ENCODE measurements around the gene DDC. TPM values are rescaled to one million over a fixed set of nuclear protein-coding genes. Genes with fewer than 3 reads are reported as not detected.

The DDC gene
- total and polyA plus RNA-seq, 2 donors from 2014 or later = 7.8 to 257 TPM

DNA sequence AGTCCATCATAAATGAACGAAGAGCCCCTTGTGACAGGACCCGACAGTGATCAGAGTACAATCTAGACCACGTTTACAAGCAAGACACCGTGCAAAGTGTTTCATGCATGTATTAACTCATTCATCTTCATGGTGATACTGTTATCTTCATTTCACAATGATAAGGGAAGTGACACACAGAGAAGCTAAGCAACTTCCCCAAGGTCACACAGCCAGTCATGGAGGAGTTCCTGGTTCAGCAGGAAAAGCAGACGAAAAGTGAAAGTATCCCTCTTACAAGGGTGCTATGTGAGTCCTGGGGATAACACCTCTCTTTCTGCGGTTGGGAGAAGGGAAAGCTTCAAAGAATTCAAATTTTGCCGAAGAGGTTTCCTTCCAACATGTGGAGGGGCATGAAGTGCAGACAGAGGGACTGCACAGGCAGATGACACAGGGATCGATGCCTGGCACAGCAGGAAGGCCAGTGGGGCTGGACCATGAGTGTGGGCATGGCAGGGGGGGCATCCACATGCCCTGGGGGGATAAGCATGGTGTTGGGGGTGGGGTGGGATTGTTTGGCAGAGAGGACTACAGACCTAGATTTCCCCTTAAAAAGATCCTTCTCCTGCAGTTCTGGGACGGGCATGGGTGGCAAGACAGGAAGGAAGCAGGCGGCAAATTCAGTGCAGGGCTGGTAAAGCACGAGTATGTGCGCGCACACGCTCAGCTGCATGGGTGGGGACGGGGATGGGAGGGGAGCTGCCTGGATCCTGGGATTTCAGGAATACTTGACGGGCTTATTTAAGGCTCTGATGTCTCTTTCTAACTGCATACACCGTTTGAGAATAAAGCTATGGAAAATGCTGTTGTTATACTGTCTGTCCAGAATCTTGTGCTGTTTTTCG, 33.5 kb upstream of the DDC start:
- Histone ChIP-seq H3K9me3 (ENCODE audit: control insufficient read depth in 2 of 3, insufficient read depth in 1 of 3, low read length in 3 of 3) (no peaks in the 10 kb centered on the region), H3K27me3 (ENCODE audit: control insufficient read depth, insufficient read depth, low read length) (no peaks in the 10 kb centered on the region), H3K9ac (ENCODE audit: low read length in 3 of 3) (no peak overlapping the region), H3K27ac (ENCODE audit: low read depth in 2 of 2, low read length in 2 of 2) (no peak overlapping the region), H3K4me1 (ENCODE audit: control insufficient read depth in 2 of 3, insufficient read depth in 2 of 3, low read depth in 1 of 3, low read length in 3 of 3) (no peaks in the 10 kb centered on the region), H3K36me3 (ENCODE audit: control insufficient read depth in 2 of 3, insufficient read depth in 3 of 3, low read length in 3 of 3) (peaks cover 0 to 22% (median 20%) of the 10 kb centered on the region in 3 donors), H3K4me3 (ENCODE audit: low read length in 3 of 3) (no peak overlapping the region)
- FAIRE-seq (no peak), DNase-seq (no peak)
- intact Hi-C loops (cut with DNase I) = no loop called here
- TF ChIP-seq CTCF (IDR thresholded peaks at IDR 0.05; ENCODE audit: borderline replicate concordance, extremely low read depth, insufficient read depth) = no peak

GRCh38 chr7:50596484-50596883, 31.3 kb upstream of the DDC start:
- Histone ChIP-seq H3K4me3 (ENCODE audit: low read length in 3 of 3) (no peak overlapping the region), H3K9me3 (ENCODE audit: control insufficient read depth in 2 of 3, insufficient read depth in 1 of 3, low read length in 3 of 3) (no peaks in the 10 kb centered on the region), H3K27ac (ENCODE audit: low read depth in 2 of 2, low read length in 2 of 2) (no peak overlapping the region), H3K27me3 (ENCODE audit: control insufficient read depth, insufficient read depth, low read length) (no peaks in the 10 kb centered on the region), H3K4me1 (ENCODE audit: control insufficient read depth in 2 of 3, insufficient read depth in 2 of 3, low read depth in 1 of 3, low read length in 3 of 3) (no peaks in the 10 kb centered on the region), H3K36me3 (ENCODE audit: control insufficient read depth in 2 of 3, insufficient read depth in 3 of 3, low read length in 3 of 3) (peaks cover 0 to 17% (median 8%) of the 10 kb centered on the region in 3 donors), H3K9ac (ENCODE audit: low read length in 3 of 3) (no peak overlapping the region)
- no peak for TF ChIP-seq CTCF (IDR thresholded peaks at IDR 0.05; ENCODE audit: borderline replicate concordance, extremely low read depth, insufficient read depth)
- FAIRE-seq (no peak), DNase-seq (no peak)
- intact Hi-C loops (cut with DNase I) = no loop called here

DNA sequence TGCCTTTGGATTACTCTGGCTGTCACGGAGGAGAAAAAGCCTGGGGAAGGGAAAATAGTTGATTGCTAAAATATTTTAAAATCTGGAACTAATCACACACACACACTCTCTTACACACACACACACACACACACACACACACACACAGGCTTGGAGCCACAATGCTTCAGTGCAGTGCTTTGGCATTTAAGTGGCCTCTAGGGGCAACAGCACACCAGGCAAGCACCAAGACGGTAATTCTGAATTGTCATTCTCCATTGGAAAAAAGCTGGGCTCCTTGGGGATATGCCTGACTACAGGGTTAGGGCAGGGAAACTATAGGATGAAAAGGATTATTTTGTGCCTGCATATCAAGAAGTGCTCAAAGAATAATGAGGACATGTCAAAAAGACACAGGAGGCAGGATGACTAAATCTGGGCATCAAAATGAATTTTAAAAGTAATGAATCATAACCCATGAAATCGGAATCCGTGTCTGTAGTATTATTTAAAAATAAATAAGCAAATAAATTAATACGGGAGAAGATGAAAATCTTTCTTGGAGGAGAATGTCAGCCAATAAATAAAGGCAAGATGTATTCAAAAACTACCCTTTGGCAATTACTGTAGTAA, 30.4 kb upstream of the DDC start:
- peaks cover 0 to 14% (median 8%) of the 10 kb centered on the region in 3 donors for H3K36me3 ChIP-seq (ENCODE audit: control insufficient read depth in 2 of 3, insufficient read depth in 3 of 3, low read length in 3 of 3)
- intact Hi-C loops (cut with DNase I) = no loop called here
- DNase-seq = peak in 1 of 5 donors; percentile 39
- H3K4me1 ChIP-seq (ENCODE audit: control insufficient read depth in 2 of 3, insufficient read depth in 2 of 3, low read depth in 1 of 3, low read length in 3 of 3) = no peaks in the 10 kb centered on the region
- H3K4me3 ChIP-seq (ENCODE audit: low read length in 3 of 3) = no peak overlapping the region
- H3K27me3 ChIP-seq (ENCODE audit: control insufficient read depth, insufficient read depth, low read length) = no peaks in the 10 kb centered on the region
- TF ChIP-seq CTCF (IDR thresholded peaks at IDR 0.05; ENCODE audit: borderline replicate concordance, extremely low read depth, insufficient read depth) = peak; percentile 32
- no peak overlapping the region for H3K27ac ChIP-seq (ENCODE audit: low read depth in 2 of 2, low read length in 2 of 2)
- no peak overlapping the region for H3K9ac ChIP-seq (ENCODE audit: low read length in 3 of 3)
- no peak for FAIRE-seq
- H3K9me3 ChIP-seq (ENCODE audit: control insufficient read depth in 2 of 3, insufficient read depth in 1 of 3, low read length in 3 of 3) = no peaks in the 10 kb centered on the region

Measured in kidney (tissue), 14 donors.